Activated naive CD4-positive, alpha-beta T cell treated with Interleukin-2 at 50 U/mL for 16 hours (primary cell): Measurements from ENCODE around the gene SP9.
"Not testable (repeated sequence)": the region's sequence is repeated elsewhere in the genome, so short reads cannot be mapped to it uniquely, and the experiment has no call there.

ENCODE experiments used
- DNase-seq: peaks from one replicate; pipeline ENCODE4 v3.0.0-alpha.2; 2020

The SP9 gene

DNA sequence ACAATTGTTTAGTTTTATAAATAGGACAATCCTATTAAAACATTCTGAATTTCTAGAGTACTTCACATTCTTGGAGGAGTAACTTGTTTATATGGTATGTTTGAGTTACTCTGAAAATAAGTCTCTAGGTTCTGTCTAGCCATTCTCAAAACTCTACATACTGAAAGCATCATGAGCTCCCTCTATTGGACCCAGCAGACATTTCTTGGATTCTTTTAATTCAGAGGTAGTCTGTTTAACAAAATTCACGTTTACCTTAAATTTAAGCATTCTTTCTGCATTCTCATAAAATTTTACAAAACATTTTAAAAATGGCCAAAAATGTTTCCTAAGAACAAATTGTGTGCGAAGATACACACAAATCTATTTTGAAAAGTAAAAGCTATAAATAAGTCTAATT is 15.3 kb downstream of the SP9 start:
- no peak for DNase-seq

DNA sequence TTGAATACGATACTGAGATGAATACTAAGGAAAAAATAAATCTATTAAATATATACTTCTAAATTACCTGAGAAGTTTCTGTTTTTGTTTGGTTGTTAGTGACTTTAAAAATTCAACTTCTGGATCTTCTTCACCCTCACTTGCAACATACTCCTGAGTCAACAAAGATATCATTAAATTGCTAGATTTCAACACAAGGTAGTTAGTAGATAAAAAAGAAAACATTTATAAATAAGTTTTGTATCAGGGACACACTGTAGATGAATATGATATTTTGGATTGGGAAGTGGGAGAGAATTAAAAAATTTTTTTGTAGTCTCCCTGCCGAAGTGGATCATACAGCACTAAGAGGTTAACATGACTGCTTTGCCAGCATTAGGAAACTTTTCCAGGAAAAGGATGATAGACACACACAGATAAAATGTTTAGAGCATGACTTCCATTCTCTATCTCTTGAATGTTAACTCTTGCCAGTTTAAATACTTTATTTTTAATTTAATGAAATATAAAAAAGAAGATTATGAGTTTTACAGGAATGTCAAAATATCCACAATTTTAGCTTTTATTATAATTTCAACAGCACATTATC is 15.9 kb downstream of the SP9 start:
- DNase-seq: no peak

DNA sequence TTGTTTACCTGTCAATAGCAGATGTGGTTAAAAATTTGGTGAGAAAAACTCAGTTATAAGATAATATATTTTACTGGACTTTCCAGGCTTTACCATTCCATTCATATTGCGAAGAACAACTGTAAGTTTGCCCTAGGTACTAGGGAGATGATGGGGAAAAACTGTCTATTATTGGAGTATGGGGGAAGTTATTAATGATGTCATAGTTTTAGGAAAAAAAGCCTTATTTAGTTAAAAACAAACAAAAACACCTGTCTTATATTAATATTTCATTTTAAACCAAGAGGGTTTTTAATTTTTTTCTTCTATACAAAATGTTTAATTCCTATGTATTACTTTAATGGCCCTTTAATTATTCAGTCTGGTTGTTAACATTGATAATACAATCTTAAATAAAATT is 18.2 kb downstream of the SP9 start:
- DNase-seq: no peak

DNA sequence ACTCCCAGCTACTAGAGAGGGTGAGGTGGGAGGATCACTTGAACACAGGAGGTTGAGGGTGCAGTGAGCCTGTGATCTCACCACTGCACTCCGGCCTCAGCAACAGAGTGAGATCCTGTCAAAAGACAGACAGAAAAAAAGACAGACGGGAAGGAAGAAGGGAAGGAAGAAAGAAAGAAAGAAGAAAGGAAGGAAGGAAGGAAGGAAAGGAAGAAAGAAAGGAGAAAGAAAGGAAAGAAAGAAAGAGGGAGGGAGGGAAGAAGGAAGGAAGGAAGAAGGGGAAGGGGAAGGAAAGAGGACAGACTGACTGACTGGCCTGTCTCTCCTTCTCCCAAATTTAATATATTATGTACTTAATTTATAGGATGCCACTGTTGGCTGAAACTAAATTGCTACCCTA is 21.6 kb downstream of the SP9 start:
- no peak for DNase-seq

DNA sequence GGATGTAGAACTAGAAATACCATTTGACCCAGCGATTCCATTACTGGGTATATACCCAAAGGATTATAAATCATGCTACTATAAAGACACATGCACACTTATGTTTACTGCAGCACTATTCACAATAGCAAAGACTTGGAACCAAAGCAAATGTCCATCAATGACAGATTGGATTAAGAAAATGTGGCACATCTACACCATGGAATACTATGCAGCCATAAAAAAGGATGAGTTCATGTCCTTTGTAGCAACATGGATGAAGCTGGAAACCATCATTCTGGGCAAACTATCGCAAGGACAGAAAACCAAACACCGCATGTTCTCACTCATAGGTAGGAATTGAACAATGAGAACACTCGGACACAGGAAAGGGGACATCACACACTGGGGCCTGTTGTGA is 24.9 kb downstream of the SP9 start:
- DNase-seq: not testable (repeated sequence)

DNA sequence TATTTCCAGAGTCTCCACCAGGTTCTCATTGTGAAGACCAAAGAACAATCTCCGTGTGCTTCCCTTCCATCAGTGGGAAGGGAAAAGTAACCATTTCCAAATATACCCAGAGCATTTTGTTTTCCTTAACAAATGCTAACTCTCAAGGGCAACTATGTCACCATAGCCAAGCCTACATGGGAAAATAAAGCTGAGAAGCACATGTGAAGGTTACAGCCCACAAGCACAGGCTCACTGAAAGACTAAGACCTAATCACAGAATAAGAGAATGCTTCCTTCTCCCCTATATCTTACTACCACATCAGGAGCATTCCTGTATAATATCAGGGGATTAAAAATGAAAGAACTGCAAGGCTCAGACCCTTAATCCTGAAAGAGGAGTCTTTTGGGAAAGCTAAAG is 28.2 kb downstream of the SP9 start:
- DNase-seq: no peak

DNA sequence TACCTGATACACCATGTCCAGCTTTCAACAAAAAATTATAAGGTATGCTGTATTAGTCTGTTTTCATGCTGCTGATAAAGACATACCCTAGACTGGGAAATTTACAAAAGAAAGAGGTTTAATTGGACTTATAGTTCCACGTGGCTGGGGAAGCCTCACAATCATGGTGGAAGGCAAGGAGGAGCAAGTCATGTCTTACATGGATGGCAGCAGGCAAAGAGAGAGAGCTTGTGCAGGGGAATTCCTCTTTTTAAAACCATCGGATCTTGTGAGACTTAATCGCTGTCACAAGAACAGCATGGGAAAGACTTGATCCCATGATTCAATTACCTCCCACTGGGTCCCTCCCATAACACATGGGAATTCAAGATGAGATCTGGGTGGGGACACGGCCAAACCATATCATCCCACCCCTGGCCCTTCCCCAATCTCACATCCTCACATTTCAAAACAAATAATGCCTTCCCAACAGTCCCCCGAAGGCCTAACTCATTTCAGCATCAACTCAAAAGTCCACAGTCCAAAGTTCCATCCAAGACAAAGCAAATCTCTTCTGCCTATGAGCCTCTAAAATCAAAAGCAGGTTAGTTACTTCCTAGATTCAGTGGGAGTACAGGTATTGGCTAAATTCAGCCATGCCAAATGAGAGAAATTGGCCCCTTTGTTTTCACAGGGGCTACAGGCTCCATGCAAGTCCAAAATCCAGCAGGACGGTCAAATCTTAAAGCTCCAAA is 28.9 kb downstream of the SP9 start:
- DNase-seq: not testable (repeated sequence)

DNA sequence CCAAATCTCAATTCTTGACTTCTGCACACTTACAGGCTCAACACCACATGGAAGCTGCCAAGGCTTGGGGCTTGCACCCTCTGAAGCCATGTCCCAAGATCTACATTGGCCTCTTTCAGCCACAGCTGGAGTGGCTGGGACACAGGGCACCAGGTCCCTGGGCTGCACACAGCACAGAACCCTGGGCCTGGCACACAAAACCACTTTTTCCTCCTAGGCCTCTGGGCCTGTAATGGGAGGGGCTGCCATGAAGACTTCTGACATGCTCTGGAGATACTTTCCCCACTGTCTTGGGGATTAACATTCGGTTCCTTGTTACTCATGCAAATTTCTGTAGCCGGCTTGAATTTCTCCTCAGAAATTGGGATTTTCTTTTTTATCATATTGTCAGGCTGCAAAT is 29.9 kb downstream of the SP9 start:
- no peak for DNase-seq

DNA sequence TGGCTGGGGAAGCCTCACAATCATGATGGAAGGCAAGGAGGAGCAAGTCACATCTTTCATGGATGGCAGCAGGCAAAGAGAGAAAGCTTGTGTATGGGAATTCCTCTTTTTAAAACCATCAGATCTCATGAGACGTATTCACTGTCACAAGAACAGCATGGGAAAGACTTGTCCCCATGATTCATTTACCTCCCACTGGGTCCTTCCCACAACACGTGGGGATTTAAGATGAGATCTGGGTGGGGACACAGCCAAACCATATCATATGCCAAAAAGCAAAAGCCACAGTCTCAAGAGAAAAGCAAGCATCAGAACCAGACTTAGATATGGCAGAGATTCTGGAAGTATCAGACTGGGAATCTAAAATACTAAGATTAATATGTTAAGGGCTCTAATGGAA is 30.8 kb downstream of the SP9 start:
- DNase-seq: no peak

DNA sequence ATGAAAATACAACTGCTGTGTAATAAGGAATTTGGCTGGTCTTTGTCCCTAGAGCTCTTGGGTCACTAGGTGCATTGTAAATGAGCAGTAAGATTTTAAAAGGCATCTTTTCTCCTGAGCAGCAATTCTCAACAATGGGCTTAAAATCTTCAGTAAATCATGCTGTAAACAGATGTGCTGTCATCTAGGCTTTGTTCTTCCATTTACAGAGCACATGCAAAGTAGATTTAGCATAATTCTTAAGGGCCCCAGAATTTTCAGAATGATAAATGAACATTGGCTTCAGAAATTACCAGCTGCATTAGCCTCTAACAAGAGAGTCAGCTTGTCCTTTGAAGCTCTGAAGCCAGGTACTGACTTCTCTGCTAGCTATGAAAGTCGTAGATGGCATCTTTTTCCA is 33.9 kb downstream of the SP9 start:
- no peak for DNase-seq

DNA sequence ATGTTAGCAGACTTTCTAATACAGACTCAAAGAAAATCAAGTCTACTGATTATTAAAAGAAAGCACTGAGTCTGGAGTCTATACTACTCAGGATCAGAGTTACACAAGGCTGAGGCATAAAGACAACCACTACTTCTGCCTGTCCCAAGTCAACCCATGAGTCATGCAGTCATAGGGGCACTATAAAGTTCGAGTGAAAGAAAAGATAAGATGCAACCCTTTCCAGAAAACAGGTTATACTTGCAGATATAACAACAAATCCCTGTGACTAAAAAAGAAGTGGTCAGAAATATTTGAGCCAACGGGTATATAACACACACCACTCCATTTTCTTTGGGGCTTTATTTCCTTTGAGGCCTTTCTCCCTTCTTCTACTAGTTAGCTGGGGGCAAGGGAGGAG is 42.2 kb downstream of the SP9 start:
- DNase-seq: no peak

DNA sequence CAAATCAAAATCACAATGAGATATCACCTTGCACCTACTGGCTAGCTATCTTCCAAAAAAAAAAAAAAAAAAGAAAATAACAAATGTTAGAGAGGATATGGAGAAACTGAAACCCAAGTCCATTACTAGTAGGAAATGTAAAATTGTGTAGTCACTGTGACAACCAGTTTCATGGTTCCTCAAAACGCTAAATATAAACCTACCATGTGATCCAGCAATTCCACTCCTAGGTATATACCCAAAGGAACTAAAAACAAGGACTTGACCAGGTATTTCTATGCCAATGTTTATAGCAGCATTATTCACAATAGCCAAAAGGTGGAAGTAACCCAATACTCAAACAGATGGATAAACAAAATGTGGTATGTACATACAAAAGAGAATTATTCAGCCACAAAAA is 49.0 kb downstream of the SP9 start:
- DNase-seq: no peak

DNA sequence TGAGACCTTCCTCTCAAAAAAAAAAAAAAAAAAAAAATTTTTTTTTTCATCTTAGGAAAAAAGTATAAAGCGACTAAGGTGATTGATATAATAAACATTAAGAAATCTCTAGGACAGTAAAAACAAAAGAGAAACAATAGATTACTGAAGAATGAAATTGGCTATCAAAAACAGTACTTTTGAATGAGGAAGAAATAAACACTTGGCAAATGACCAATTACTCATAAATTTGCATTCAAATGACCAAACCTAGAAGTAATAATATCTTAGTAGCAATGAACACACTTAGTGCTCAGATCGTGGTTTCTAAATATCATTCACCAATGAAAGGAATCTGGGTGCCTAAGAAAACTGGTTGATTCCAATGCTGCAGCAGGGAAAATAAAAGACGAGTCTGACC is 50.4 kb downstream of the SP9 start:
- DNase-seq: no peak
